IMR-90 (cell line): ENCODE measurements around the gene ELL. TPM values are rescaled to one million over a fixed set of nuclear protein-coding genes. Genes with fewer than 3 reads are reported as not detected.
A peak's percentile ranks its signal among the peaks of the same experiment; 100 is the strongest.

ENCODE experiments used
- ATAC-seq: fragments of 200-7000 bp; cut with Tn5 transposase; 2 replicates; pipeline ENCODE4 v1.9.1; 2020; ENCODE audit warnings: low read depth, mild to moderate bottlenecking, moderate library complexity
- Bru-seq: library from RNA; stranded (reverse); fragments of 400-500 nt; gene quantifications from one replicate; lab custom pipeline; 2021; lab: Mats Ljungman, UMichigan
- BruChase-seq, 2 experiments: library from RNA; stranded (reverse); fragments of 400-500 nt; gene quantifications; one replicate each; lab custom pipeline; 2021; lab: Mats Ljungman, UMichigan
- BruUV-seq: library from RNA; stranded (reverse); fragments of 400-500 nt; replicated peaks from 2 replicates; lab custom pipeline; 2021; lab: Mats Ljungman, UMichigan
- CTCF ChIA-PET: fragments of 300-600 bp; formaldehyde crosslinking; extraction: SDS; loops from one replicate; lab custom pipeline; 2021; ENCODE audit warnings: antibody characterized with exemption; lab: Yijun Ruan, JAX
- POLR2A ChIA-PET: fragments of 300-600 bp; sonication (Branson Sonifier 250); formaldehyde crosslinking; loops from one replicate; lab custom pipeline; 2022; ENCODE audit warnings: antibody characterized with exemption; ENCODE audit not compliant: unreplicated experiment; lab: Charles Lee
- DNase-seq: peaks from one replicate; pipeline ENCODE4 v3.0.0; 2013
- H2AFZ ChIP-seq: replicated peaks from 2 replicates; pipeline ENCODE3; 2013; ENCODE audit warnings: low read length, mild to moderate bottlenecking; ENCODE audit not compliant: poor library complexity
- H2AK5ac ChIP-seq: 2 replicates; pipeline ENCODE4 v1.6.1; 2013; ENCODE audit warnings: low read depth, low read length, inconsistent platforms
- H2AK9ac ChIP-seq: replicated peaks from 2 replicates; pipeline ENCODE3; 2013; ENCODE audit warnings: mild to moderate bottlenecking, low read depth, low read length, moderate library complexity; ENCODE audit not compliant: poor library complexity
- H2BK120ac ChIP-seq: 2 replicates; pipeline ENCODE4 v1.6.1; 2013; ENCODE audit warnings: low read depth, low read length, inconsistent platforms
- H2BK15ac ChIP-seq: 3 replicates; pipeline ENCODE4 v1.6.1; 2013; ENCODE audit warnings: low read depth, low read length, inconsistent platforms
- H2BK20ac ChIP-seq: 2 replicates; pipeline ENCODE4 v1.6.1; 2013; ENCODE audit warnings: low read depth, mild to moderate bottlenecking, inconsistent platforms, low read length, moderate library complexity
- H2BK5ac ChIP-seq: 2 replicates; pipeline ENCODE4 v1.6.1; 2013; ENCODE audit warnings: mild to moderate bottlenecking, low read depth, low read length, inconsistent platforms; ENCODE audit not compliant: poor library complexity, severe bottlenecking
- H3K14ac ChIP-seq: replicated peaks from 2 replicates; pipeline ENCODE4 v1.6.1; 2013; ENCODE audit warnings: low read depth, low read length, inconsistent platforms
- H3K18ac ChIP-seq: 2 replicates; pipeline ENCODE4 v1.6.1; 2013; ENCODE audit warnings: low read depth, low read length, control low read depth
- H3K23ac ChIP-seq: 2 replicates; pipeline ENCODE4 v1.6.1; 2013; ENCODE audit warnings: low read depth, low read length, inconsistent platforms
- H3K27ac ChIP-seq: 2 replicates; pipeline ENCODE4 v1.5.1; 2013; ENCODE audit warnings: mild to moderate bottlenecking, control low read depth, low read length; ENCODE audit not compliant: insufficient read depth
- H3K27me3 ChIP-seq: 2 replicates; pipeline ENCODE4 v1.6.1; 2013; ENCODE audit warnings: low read length; ENCODE audit not compliant: control insufficient read depth, insufficient read depth
- H3K36me3 ChIP-seq: 2 replicates; pipeline ENCODE4 v1.6.1; 2013; ENCODE audit warnings: low read length, mixed read lengths; ENCODE audit not compliant: control insufficient read depth, insufficient read depth
- H3K4ac ChIP-seq: 2 replicates; pipeline ENCODE4 v1.6.1; 2013; ENCODE audit warnings: low read depth, low read length, inconsistent platforms
- H3K4me1 ChIP-seq: 2 replicates; pipeline ENCODE4 v1.6.1; 2013; ENCODE audit warnings: low read length, mixed read lengths; ENCODE audit not compliant: control insufficient read depth, insufficient read depth
- H3K4me2 ChIP-seq: 2 replicates; pipeline ENCODE4 v1.6.1; 2013; ENCODE audit warnings: low read depth, mild to moderate bottlenecking, control low read depth, low read length, moderate library complexity
- H3K4me3 ChIP-seq: 2 replicates; pipeline ENCODE4 v1.5.1; 2013; ENCODE audit warnings: low read depth, mild to moderate bottlenecking, control low read depth, low read length, moderate library complexity; ENCODE audit not compliant: insufficient read depth
- H3K56ac ChIP-seq: 2 replicates; pipeline ENCODE4 v1.6.1; 2013; ENCODE audit warnings: low read length, inconsistent platforms; ENCODE audit not compliant: insufficient read depth; ENCODE audit errors: extremely low read depth
- H3K79me1 ChIP-seq, 2 experiments: 2 replicates each; pipeline ENCODE4 v1.6.1; 2013; ENCODE audit warnings: low read length in 2 of 2, inconsistent platforms in 1 of 2, low read depth in 1 of 2
- H3K9ac ChIP-seq: 2 replicates; pipeline ENCODE4 v1.6.1; 2013; ENCODE audit warnings: low read depth, low read length, control low read depth
- H3K9me1 ChIP-seq: 2 replicates; pipeline ENCODE4 v1.6.1; 2013; ENCODE audit warnings: low read length, inconsistent platforms; ENCODE audit not compliant: insufficient read depth
- H3K9me3 ChIP-seq: 2 replicates; pipeline ENCODE4 v1.6.1; 2013; ENCODE audit warnings: low read length; ENCODE audit not compliant: control insufficient read depth, insufficient read depth
- H4K20me1 ChIP-seq: 2 replicates; pipeline ENCODE4 v1.6.1; 2013; ENCODE audit warnings: low read length, inconsistent platforms; ENCODE audit not compliant: insufficient read depth
- H4K5ac ChIP-seq: 2 replicates; pipeline ENCODE4 v1.6.1; 2013; ENCODE audit warnings: mild to moderate bottlenecking, low read depth, low read length, control low read depth
- H4K8ac ChIP-seq, 2 experiments: 2 replicates each; pipeline ENCODE4 v1.6.1; 2013; ENCODE audit warnings: low read depth in 2 of 2, low read length in 2 of 2, control low read depth in 1 of 2, inconsistent platforms in 1 of 2
- H4K91ac ChIP-seq: 2 replicates; pipeline ENCODE4 v1.6.1; 2013; ENCODE audit warnings: low read depth, low read length, inconsistent platforms; ENCODE audit not compliant: insufficient read depth
- BHLHE40 ChIP-seq: fragments of 150-350 bp; IDR thresholded peaks from 2 replicates; pipeline ENCODE4 v1.6.1; 2016; ENCODE audit warnings: mild to moderate bottlenecking, low read depth, low read length
- CHD1 ChIP-seq: IDR thresholded peaks from 2 replicates; pipeline ENCODE4 v1.6.1; 2012; ENCODE audit warnings: low read depth, low read length, improper control_type of control experiment
- MAZ ChIP-seq: IDR thresholded peaks from 2 replicates; pipeline ENCODE4 v1.6.1; 2012; ENCODE audit warnings: low read depth, mild to moderate bottlenecking, low read length, improper control_type of control experiment, moderate library complexity, borderline replicate concordance
- NFE2L2 ChIP-seq: fragments of 150-350 bp; IDR thresholded peaks from 2 replicates; pipeline ENCODE4 v1.6.1; 2016; ENCODE audit warnings: low read depth, mild to moderate bottlenecking, low read length
- POLR2A ChIP-seq: IDR thresholded peaks from 2 replicates; pipeline ENCODE4 v1.6.1; 2012; ENCODE audit warnings: mild to moderate bottlenecking, low read depth, low read length
- RAD21 ChIP-seq: IDR thresholded peaks from 2 replicates; pipeline ENCODE4 v1.6.1; 2012; ENCODE audit warnings: low read length, improper control_type of control experiment
- WGBS, 2 experiments: methylation state at CpG; one replicate each; pipeline versions ENCODE4 v1.1.5 to v1.1.7; 2013; ENCODE audit warnings: missing lambda C conversion rate in 2 of 2; ENCODE audit not compliant: insufficient read length in 1 of 2; ENCODE audit errors: extremely low coverage in 2 of 2; 5-methylcytosine and 5-hydroxymethylcytosine counted together
- dilution Hi-C: fragments of 300-500 bp; cut with HindIII; formaldehyde crosslinking; loops from one replicate; pipeline ENCODE4 v1.14.3; 2018; ENCODE audit warnings: low sequenced_read_pairs; ENCODE audit not compliant: unreplicated experiment
- in situ Hi-C: fragments of 300-500 bp; cut with MboI; formaldehyde crosslinking; loops from 3 replicates; pipeline ENCODE4 v1.14.3; 2019; ENCODE audit warnings: low sequenced_read_pairs, inconsistent platforms, mixed read lengths
- intact Hi-C: fragments of 100-400 bp; cut with micrococcal nuclease; formaldehyde crosslinking; loops from 2 replicates; pipeline ENCODE4 v1.10.0; 2022
- long read RNA-seq: library from polyadenylated mRNA; unstranded; transcript quantifications from one replicate; pipeline ENCODE4 v2.0.0, GENCODE V29; 2021; ENCODE audit not compliant: unreplicated experiment
- polyA plus RNA-seq, 3 experiments: library from polyadenylated mRNA; depleted of rRNA; stranded (reverse); fragments of >200 nt; gene quantifications; 2 replicates each; pipeline ENCODE4 v1.2.3, GENCODE V29; 2012; ENCODE audit warnings: low replicate concordance in 1 of 3
- total RNA-seq: library from RNA; depleted of rRNA; stranded (reverse); fragments of >200 nt; gene quantifications from 2 replicates; pipeline ENCODE4 v1.2.3, GENCODE V29; 2012; rRNA removed
- TF ChIP-seq, protein P1 (sequence below): conservative IDR thresholded peaks from 2 replicates; pipeline ENCODE4 v1.5.1; 2012; ENCODE audit warnings: mild to moderate bottlenecking, low read depth, low read length, improper control_type of control experiment
- TF ChIP-seq, protein P2 (sequence below): fragments of 150-350 bp; IDR thresholded peaks from 2 replicates; pipeline ENCODE4 v1.6.1; 2016; ENCODE audit warnings: low read depth, mild to moderate bottlenecking, low read length, moderate library complexity, borderline replicate concordance

The ELL gene
- 6.3 and 6.7 TPM in 2 replicates for total RNA-seq
- 13.1 and 15.0 TPM in 2 replicates for polyA plus RNA-seq (2012; rRNA removed)
- 6.3 and 15.8 TPM in 2 replicates for polyA plus RNA-seq (2012; cell fraction: cytosol; rRNA removed)
- polyA plus RNA-seq (2012; cell fraction: nucleus; rRNA removed; ENCODE audit: low replicate concordance) = 23.8 and 42.6 TPM in 2 replicates
- Bru-seq, nascent RNA = percentile 87 among the genes with signal in this experiment
- percentile 89 among the genes with signal in this experiment for BruChase-seq, experiment 1, labeled RNA remaining after a 6-hour chase
- BruChase-seq, experiment 2, labeled RNA remaining after a 2-hour chase = percentile 82 among the genes with signal in this experiment
- long read RNA-seq, full-length matches to known transcripts = 15 of 40 reads
- long read RNA-seq, partial matches to known transcripts = 17 of 40 reads
- long read RNA-seq, other reads (novel, unspliced or antisense) = 8 of 40 reads

DNA sequence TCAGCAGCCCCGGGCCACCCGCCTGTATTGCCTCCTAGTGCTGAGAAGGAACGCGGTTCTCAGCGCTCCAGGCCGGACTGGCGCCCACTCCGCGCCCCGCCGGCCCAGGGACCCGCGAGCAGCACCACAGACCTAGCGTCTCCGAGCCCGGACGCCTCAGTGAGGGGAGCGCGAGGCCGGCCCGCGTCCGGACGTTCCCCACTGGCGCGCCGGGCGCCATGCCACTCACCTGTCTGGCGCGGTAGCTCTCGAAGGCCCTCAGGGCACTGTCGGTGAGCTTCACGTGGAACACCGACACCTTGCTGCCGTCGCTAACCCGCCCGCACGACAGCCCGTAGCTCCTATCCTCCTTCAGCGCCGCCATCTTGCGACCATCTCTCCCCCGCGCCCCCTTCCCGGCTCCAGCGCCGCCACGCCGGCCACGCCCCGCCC is at the start of gene ELL:
Gene ELL, minus strand, starts transcription at position 379 of the 432 bp plus-strand sequence. Its CDS starts 15 bp downstream, at position 364.
- H3K4me2 ChIP-seq = peak within 1 kb of the TSS; percentile 86
- DNase-seq = no peak
- dilution Hi-C loops = no loop called here

More for the DNA sequence above, at the start of gene ELL:
- peak within 1 kb of the TSS; percentile 95 for H2AFZ ChIP-seq
- H3K9me1 ChIP-seq = peaks cover 12% of the 10 kb centered on the region
- H4K5ac ChIP-seq = peak within 1 kb of the TSS; percentile 56
- peaks cover 0 to 36% of the 10 kb centered on the region in 2 experiments; a peak in 2 of 4 replicates for H3K79me1 ChIP-seq
- H3K4me1 ChIP-seq = peaks cover 2% of the 10 kb centered on the region; the same call in 1 of the 2 replicates
- peak within 1 kb of the TSS; percentile 81 to 97 for H4K8ac ChIP-seq
- peak within 1 kb of the TSS; percentile 99 for H2AK5ac ChIP-seq
- H3K23ac ChIP-seq = peak within 1 kb of the TSS; percentile 98
- H3K14ac ChIP-seq = peak within 1 kb of the TSS; percentile 99
- peak within 1 kb of the TSS; percentile 99 for H2AK9ac ChIP-seq
- H2BK5ac ChIP-seq = peak within 1 kb of the TSS; percentile 96
- H3K56ac ChIP-seq = peak within 1 kb of the TSS; percentile 64
- in situ Hi-C loops = no loop called here
- no peaks in the 10 kb centered on the region for H3K9me3 ChIP-seq
- TF ChIP-seq BHLHE40 (no peak), RAD21 (no peak), POLR2A (peak; percentile 98), CHD1 (peak; percentile 93), MAZ (no peak), NFE2L2 (no peak)
- TF ChIP-seq, protein P1, sequence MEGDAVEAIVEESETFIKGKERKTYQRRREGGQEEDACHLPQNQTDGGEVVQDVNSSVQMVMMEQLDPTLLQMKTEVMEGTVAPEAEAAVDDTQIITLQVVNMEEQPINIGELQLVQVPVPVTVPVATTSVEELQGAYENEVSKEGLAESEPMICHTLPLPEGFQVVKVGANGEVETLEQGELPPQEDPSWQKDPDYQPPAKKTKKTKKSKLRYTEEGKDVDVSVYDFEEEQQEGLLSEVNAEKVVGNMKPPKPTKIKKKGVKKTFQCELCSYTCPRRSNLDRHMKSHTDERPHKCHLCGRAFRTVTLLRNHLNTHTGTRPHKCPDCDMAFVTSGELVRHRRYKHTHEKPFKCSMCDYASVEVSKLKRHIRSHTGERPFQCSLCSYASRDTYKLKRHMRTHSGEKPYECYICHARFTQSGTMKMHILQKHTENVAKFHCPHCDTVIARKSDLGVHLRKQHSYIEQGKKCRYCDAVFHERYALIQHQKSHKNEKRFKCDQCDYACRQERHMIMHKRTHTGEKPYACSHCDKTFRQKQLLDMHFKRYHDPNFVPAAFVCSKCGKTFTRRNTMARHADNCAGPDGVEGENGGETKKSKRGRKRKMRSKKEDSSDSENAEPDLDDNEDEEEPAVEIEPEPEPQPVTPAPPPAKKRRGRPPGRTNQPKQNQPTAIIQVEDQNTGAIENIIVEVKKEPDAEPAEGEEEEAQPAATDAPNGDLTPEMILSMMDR = no peak
- TF ChIP-seq, protein P2, sequence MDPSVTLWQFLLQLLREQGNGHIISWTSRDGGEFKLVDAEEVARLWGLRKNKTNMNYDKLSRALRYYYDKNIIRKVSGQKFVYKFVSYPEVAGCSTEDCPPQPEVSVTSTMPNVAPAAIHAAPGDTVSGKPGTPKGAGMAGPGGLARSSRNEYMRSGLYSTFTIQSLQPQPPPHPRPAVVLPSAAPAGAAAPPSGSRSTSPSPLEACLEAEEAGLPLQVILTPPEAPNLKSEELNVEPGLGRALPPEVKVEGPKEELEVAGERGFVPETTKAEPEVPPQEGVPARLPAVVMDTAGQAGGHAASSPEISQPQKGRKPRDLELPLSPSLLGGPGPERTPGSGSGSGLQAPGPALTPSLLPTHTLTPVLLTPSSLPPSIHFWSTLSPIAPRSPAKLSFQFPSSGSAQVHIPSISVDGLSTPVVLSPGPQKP = no peak
- POLR2A ChIA-PET = no interaction called here
- 0% methylated on average over 15 of the region's 52 CpGs; no CpG with 5 or more reads in 1 of the 2 experiments for WGBS, 2 experiments
- H2BK15ac ChIP-seq = peak within 1 kb of the TSS; percentile 94; the same call in 2 of the 3 replicates
- no peaks in the 10 kb centered on the region for H3K36me3 ChIP-seq
- peak within 1 kb of the TSS; percentile 63 for H3K18ac ChIP-seq
- BruUV-seq = no TSS peak
- H2BK120ac ChIP-seq = peak within 1 kb of the TSS; percentile 90
- H3K9ac ChIP-seq = peak within 1 kb of the TSS; percentile 95
- CTCF ChIA-PET = no interaction called here
- H3K27ac ChIP-seq = peak within 1 kb of the TSS; percentile 94
- H4K20me1 ChIP-seq = peaks cover 39% of the 10 kb centered on the region
- H3K4me3 ChIP-seq = peak within 1 kb of the TSS; percentile 92
- no peaks in the 10 kb centered on the region for H3K27me3 ChIP-seq
- peak within 1 kb of the TSS; percentile 97 for H4K91ac ChIP-seq
- peak; percentile 0 for ATAC-seq
- H3K4ac ChIP-seq = peak within 1 kb of the TSS; percentile 97
- 0 out of 2 replicates have a peak within 1 kb of the TSS, but pooled peaks have one; percentile 6 for H2BK20ac ChIP-seq
- intact Hi-C loops = loop anchor here (1.0 kb wide), 1 partner anchor 36 kb away; the partner anchor contains the start of gene KXD1
